K562 (cell line): ENCODE measurements around the gene THEM4. TPM values are rescaled to one million over a fixed set of nuclear protein-coding genes. Genes with fewer than 3 reads are reported as not detected.

Experiments used
- ATAC-seq: fragments of 200-7000 bp; cut with Tn5 transposase; 3 replicates; pipeline ENCODE4 v1.9.1; 2020; ENCODE audit warnings: moderate library complexity
- BruUV-seq: library from RNA; stranded (reverse); fragments of 400-500 nt; replicated peaks from 2 replicates; lab custom pipeline; 2021; lab: Mats Ljungman, UMichigan
- CTCF ChIA-PET: fragments of 300-600 bp; formaldehyde crosslinking; extraction: SDS; loops from one replicate; lab custom pipeline; 2021; ENCODE audit warnings: low intra/inter-chr PET ratio; lab: Yijun Ruan, JAX
- POLR2A ChIA-PET: fragments of 300-600, 350-650 bp; sonication (Branson Sonifier 250); formaldehyde crosslinking; extraction: SDS; loops from one replicate; lab custom pipeline; 2021; ENCODE audit warnings: antibody characterized with exemption, inconsistent platforms; lab: Yijun Ruan, JAX
- DNase-seq, 4 experiments: peaks; one replicate each; pipeline versions ENCODE4 v3.0.0 to v3.0.0-alpha.2; 2011 to 2018; ENCODE audit warnings: low spot score in 3 of 4, mixed read lengths in 3 of 4; ENCODE audit errors: extremely low read depth in 1 of 4
- FAIRE-seq: peaks from 2 replicates; lab custom pipeline; 2011; peaks lifted over from hg19 to GRCh38; lab: Jason Lieb, UNC
- H2AFZ ChIP-seq: 2 replicates; pipeline ENCODE4 v1.6.0; 2011; ENCODE audit warnings: low read depth, low read length, control low read depth, inconsistent platforms
- H3K27ac ChIP-seq: fragments of 200-600 bp; 3 replicates; pipeline ENCODE4 v1.8.0; 2011; ENCODE audit warnings: low read depth, mild to moderate bottlenecking, control low read depth, inconsistent platforms, low read length, moderate library complexity, mixed read lengths; ENCODE audit errors: extremely low read depth
- H3K27me3 ChIP-seq, 2 experiments: fragments of 300-600 bp in 1 of 2; 2 replicates in 1 of 2; 3 replicates in 1 of 2; pipeline versions ENCODE4 v1.6.0 to v1.8.0; 2011; ENCODE audit warnings: inconsistent platforms in 2 of 2, low read length in 2 of 2, mild to moderate bottlenecking in 1 of 2, mixed read lengths in 1 of 2, moderate library complexity in 1 of 2; ENCODE audit not compliant: control insufficient read depth in 2 of 2, insufficient read depth in 2 of 2
- H3K36me3 ChIP-seq: fragments of 300-600 bp; 3 replicates; pipeline ENCODE4 v1.8.0; 2011; ENCODE audit warnings: mild to moderate bottlenecking, low read length, inconsistent platforms; ENCODE audit not compliant: control insufficient read depth, insufficient read depth
- H3K4me1 ChIP-seq, 2 experiments: fragments of 200-600 bp in 1 of 2; replicated peaks in 1 of 2; 2 replicates in 1 of 2; 3 replicates in 1 of 2; pipeline versions ENCODE4 v1.5.1 to v1.8.0; 2011; ENCODE audit warnings: inconsistent platforms in 2 of 2, low read length in 2 of 2, mild to moderate bottlenecking in 1 of 2, mixed read lengths in 1 of 2, moderate library complexity in 1 of 2; ENCODE audit not compliant: control insufficient read depth in 2 of 2, insufficient read depth in 2 of 2
- H3K4me2 ChIP-seq: 2 replicates; pipeline ENCODE4 v1.6.1; 2011; ENCODE audit warnings: low read length, control low read depth, inconsistent platforms, mixed read lengths; ENCODE audit not compliant: insufficient read depth
- H3K4me3 ChIP-seq: fragments of 200-600 bp; sonication (generic), shearing (Covaris generic); 2 replicates; pipeline ENCODE4 v1.5.1; 2016; ENCODE audit warnings: control low read depth, inconsistent platforms
- H3K79me2 ChIP-seq: fragments of 200-600 bp; 3 replicates; pipeline ENCODE4 v1.8.0; 2011; ENCODE audit warnings: low read length, inconsistent platforms; ENCODE audit not compliant: control insufficient read depth, insufficient read depth
- H3K9ac ChIP-seq, 2 experiments: 2 replicates each; pipeline versions ENCODE4 v1.6.0 to v1.6.1; 2011; ENCODE audit warnings: low read depth in 2 of 2, low read length in 2 of 2, control low read depth in 1 of 2, inconsistent platforms in 1 of 2, mild to moderate bottlenecking in 1 of 2, mixed read lengths in 1 of 2; ENCODE audit not compliant: insufficient read depth in 1 of 2
- H3K9me1 ChIP-seq: one replicate; pipeline ENCODE4 v1.6.0; 2011; ENCODE audit warnings: inconsistent platforms, mild to moderate bottlenecking, low read length, moderate library complexity; ENCODE audit not compliant: control insufficient read depth, insufficient read depth
- H3K9me3 ChIP-seq: replicated peaks from 2 replicates; pipeline ENCODE4 v1.5.1; 2011; ENCODE audit warnings: low read depth, low read length, inconsistent platforms; ENCODE audit not compliant: control insufficient read depth, insufficient read depth
- H4K20me1 ChIP-seq: replicated peaks from 2 replicates; pipeline ENCODE4 v1.6.1; 2011; ENCODE audit warnings: low read length, inconsistent platforms, mixed read lengths; ENCODE audit not compliant: control insufficient read depth, insufficient read depth
- GTF2F1 ChIP-seq: IDR thresholded peaks from 2 replicates; pipeline ENCODE4 v1.6.1; 2011; ENCODE audit warnings: low read depth, low read length, improper control_type of control experiment
- MTA3 ChIP-seq: fragments of 450-650 bp; formaldehyde crosslinking; IDR thresholded peaks from 2 replicates; pipeline ENCODE4 v1.6.1; 2017; ENCODE audit warnings: mild to moderate bottlenecking, borderline replicate concordance
- U2AF2 ChIP-seq: fragments of 200-400 bp; formaldehyde crosslinking; optimal IDR thresholded peaks from 2 replicates; pipeline ENCODE3; 2017; ENCODE audit warnings: low read depth, mild to moderate bottlenecking, low read length
- ZFP30 ChIP-seq: fragments of 250-450 bp; sonication (Bioruptor Pico); IDR thresholded peaks from 2 replicates; pipeline ENCODE4 v1.8.0; 2022; ENCODE audit warnings: moderate library complexity, mild to moderate bottlenecking, inconsistent platforms, borderline replicate concordance
- WGBS: fragments of 100-300 bp; shearing (Covaris generic); methylation state at CpG from one replicate; pipeline ENCODE4 v1.1.6; 2016; ENCODE audit warnings: low coverage, mixed read lengths; ENCODE audit not compliant: insufficient coverage; ENCODE audit errors: missing lambda C conversion rate; 5-methylcytosine and 5-hydroxymethylcytosine counted together
- in situ Hi-C: fragments of 300-500 bp; cut with MboI; formaldehyde crosslinking; loops from 4 replicates; pipeline ENCODE4 v1.15.0; 2018; ENCODE audit warnings: inconsistent platforms, mixed read lengths
- intact Hi-C: fragments of 100-400 bp; cut with micrococcal nuclease; formaldehyde crosslinking; loops from 2 replicates; pipeline ENCODE4 v1.14.2; 2022
- polyA plus RNA-seq, 8 experiments: library from polyadenylated mRNA; depleted of rRNA in 4 of 8; stranded (reverse) in 5 of 8; unstranded in 3 of 8; fragments of >200 nt; fragmentation: Nextera tagmentation in 2 of 8; fragmentation: Illumina TruSeq in 1 of 8; extraction: Ambion mirVana in 2 of 8; extraction: Trizol in 1 of 8; gene quantifications; 2 replicates each; pipeline versions ENCODE4 v1.2.1 to v1.2.3, GENCODE V29; 2011 to 2014; ENCODE audit warnings: inconsistent platforms in 1 of 8, missing spikeins in 1 of 8
- total RNA-seq, 7 experiments: library from RNA; depleted of rRNA in 6 of 7; stranded (reverse); fragments of >200 nt in 6 of 7; fragmentation: Illumina TruSeq in 2 of 7; extraction: Trizol in 2 of 7; gene quantifications; 2 replicates each; pipeline versions ENCODE4 v1.2.1 to v1.2.3, GENCODE V29; 2011 to 2021; ENCODE audit warnings: low replicate concordance in 1 of 7
- TF ChIP-seq, protein P1 (sequence below): IDR thresholded peaks from 2 replicates; pipeline ENCODE4 v1.6.1; 2014; ENCODE audit warnings: antibody characterized with exemption

THEM4 gene
- total and polyA plus RNA-seq, 9 of the 15 experiments (the other 6 are each of a cell fraction or from before 2014, with no cell fraction given): 8.6 to 71.9 (median 35.3) TPM

DNA sequence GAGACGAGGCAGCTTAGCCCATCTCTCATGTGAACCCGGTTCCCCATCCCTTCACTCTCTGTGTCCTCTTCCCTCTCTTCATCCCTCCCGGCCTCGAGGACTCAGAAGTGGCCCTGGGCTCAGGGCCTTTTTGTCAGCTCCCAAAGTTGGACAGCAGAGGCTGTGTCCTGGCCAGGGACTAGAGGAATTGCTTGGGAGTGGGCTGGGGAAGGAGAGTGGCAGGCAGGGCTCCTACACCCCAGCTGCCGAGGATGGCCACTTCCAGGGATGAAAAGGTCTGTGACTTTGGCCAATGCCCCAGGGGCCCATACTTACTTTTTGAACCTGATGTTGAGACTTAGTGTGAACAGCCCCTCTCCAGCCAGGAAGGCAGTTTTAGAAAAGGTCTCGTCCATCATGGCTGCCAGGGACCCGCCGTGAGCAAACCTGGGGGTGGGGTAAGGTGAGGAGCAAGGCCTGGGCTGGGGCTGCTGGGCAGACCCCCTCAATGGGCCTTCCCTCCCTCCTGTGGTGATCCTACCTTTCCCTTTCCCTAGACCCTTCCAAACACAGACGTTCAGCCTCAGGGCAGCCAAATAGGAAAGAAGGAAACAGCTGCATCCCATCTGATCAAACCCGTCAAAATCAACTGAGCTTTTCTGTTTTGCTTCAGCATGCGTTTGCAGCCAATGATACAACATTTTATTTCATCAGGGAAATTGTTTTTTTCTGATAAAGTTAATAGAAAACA is 61.3 kb downstream of the THEM4 start:
- BruUV-seq: no TSS peak
- intact Hi-C loops: no loop called here
- no peak overlapping the region for H3K27ac ChIP-seq
- H3K9me1 ChIP-seq: peaks cover 4% of the 10 kb centered on the region
- in situ Hi-C loops: no loop called here
- TF ChIP-seq MTA3 (no peak), ZFP30 (no peak), U2AF2 (no peak), GTF2F1 (no peak)
- TF ChIP-seq, protein P1, sequence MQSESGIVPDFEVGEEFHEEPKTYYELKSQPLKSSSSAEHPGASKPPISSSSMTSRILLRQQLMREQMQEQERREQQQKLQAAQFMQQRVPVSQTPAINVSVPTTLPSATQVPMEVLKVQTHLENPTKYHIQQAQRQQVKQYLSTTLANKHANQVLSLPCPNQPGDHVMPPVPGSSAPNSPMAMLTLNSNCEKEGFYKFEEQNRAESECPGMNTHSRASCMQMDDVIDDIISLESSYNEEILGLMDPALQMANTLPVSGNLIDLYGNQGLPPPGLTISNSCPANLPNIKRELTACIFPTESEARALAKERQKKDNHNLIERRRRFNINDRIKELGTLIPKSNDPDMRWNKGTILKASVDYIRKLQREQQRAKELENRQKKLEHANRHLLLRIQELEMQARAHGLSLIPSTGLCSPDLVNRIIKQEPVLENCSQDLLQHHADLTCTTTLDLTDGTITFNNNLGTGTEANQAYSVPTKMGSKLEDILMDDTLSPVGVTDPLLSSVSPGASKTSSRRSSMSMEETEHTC: no peak
- TF ChIP-seq, all 486 proteins: peak for 0
- DNase-seq: no peak
- Histone ChIP-seq H3K4me3 (no peak overlapping the region), H3K4me2 (no peak overlapping the region), H3K9me3 (no peaks in the 10 kb centered on the region), H3K27me3 (peaks cover 34 to 56% of the 10 kb centered on the region in 2 experiments), H4K20me1 (0 out of 2 replicates have a peak, but pooled peaks cover 3% of the 10 kb centered on the region), H3K9ac (peak overlapping the region in 1 of 2 experiments; percentile 18; a peak in 1 of 4 replicates), H3K4me1 (peaks cover 5 to 9% of the 10 kb centered on the region in 2 experiments; a peak in 3 of 5 replicates), H3K79me2 (no peaks in the 10 kb centered on the region), H2AFZ (no peak overlapping the region), H3K36me3 (no peaks in the 10 kb centered on the region)
- no peak for FAIRE-seq
- 7% methylated on average over 10 of the region's 11 CpGs for WGBS
- ChIA-PET POLR2A (interaction anchor here (0.9 kb wide), 1 partner anchor 9 kb away, joined by 5 read pairs; no protein-coding TSS in a partner anchor), CTCF (no interaction called here)
- no peak for ATAC-seq
